T-helper 9 cell (primary cell): ENCODE results near the gene MDM2.
"Not testable (repeated sequence)": the region's sequence is repeated elsewhere in the genome, so short reads cannot be mapped to it uniquely, and the experiment has no call there.

Experiments
- DNase-seq: peaks from one replicate; pipeline ENCODE4 v3.0.0-alpha.2; 2020

The MDM2 gene

DNA sequence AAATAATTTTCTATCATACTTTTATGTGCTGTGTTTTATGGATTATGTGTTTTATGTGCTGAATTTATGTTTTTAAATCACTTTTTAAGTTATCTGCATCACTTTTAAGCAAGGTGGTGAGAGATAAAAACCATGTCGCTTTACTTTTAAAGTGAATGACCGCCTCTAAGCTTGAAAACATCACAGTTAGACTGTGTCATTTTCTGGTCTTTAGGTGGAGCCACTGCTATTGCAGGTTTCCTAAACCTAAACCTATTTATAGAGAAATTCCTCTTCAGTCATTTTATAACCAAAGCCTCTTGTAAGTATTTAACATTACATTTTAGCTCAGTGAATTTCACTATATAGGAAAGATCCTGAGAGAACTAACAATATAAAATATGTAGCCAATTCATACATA is 21.0 kb upstream of the MDM2 start:
- no peak for DNase-seq

DNA sequence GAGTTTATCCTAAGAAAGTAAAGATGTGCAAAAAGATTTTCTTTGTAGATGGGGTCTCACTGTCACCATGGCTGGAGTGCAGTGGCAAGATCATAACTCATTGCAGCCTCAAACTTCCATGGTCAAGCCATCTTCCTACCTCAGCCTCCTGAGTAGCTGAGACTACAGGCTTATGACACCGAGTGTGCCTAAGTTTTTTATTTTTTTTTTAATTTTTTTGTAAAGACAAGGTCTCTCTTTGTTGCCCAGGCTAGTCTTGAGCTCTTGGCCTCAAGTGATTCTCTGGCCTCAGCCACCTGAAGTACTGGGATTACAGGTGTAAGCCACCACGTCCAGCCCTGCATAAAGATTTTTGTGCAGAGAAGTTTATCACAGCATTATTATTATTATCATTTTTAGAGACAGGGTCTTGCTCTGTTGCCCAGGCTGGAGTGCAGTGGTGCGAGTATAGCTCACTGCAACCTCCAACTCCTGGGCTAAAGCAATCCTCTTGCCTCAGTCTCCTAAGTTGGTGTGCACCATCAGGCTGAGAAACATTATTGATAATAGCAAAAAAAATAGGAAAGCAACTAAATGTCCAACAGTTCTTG is 19.3 kb upstream of the MDM2 start:
- no peak for DNase-seq

DNA sequence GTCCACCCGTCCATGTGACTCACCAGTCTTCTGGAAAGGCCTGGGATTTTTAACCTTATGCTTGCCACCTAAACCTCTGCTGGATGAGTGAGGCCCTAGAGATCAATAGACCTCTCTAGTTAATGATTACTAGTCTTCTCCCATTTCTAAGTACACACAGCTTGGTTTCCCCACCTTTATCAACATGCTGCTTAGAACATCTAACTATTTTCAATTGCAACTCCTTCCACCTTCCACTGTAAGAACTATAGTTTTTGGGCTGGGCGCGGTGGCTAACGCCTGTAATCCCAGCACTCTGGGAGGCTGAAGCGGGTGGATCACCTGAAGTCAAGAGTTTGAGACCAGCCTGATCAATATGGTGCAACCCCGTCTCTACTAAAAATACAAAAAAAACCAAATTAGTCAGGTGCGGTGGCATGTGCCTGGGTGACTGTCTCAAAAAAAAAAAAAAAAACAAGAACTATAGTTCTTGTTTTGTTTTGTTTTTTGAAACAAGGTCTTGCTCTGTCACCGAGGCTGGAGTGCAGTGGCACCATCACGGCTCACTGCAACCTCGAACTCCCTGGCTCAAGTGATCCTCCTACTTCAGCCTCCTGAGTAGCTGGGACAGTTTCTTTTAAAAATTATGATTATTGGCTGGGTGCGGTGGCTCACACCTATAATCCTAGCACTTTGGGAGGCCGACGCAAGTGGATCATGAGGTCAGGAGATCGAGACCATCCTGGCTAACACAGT is 18.7 kb upstream of the MDM2 start:
- DNase-seq, result no peak

DNA sequence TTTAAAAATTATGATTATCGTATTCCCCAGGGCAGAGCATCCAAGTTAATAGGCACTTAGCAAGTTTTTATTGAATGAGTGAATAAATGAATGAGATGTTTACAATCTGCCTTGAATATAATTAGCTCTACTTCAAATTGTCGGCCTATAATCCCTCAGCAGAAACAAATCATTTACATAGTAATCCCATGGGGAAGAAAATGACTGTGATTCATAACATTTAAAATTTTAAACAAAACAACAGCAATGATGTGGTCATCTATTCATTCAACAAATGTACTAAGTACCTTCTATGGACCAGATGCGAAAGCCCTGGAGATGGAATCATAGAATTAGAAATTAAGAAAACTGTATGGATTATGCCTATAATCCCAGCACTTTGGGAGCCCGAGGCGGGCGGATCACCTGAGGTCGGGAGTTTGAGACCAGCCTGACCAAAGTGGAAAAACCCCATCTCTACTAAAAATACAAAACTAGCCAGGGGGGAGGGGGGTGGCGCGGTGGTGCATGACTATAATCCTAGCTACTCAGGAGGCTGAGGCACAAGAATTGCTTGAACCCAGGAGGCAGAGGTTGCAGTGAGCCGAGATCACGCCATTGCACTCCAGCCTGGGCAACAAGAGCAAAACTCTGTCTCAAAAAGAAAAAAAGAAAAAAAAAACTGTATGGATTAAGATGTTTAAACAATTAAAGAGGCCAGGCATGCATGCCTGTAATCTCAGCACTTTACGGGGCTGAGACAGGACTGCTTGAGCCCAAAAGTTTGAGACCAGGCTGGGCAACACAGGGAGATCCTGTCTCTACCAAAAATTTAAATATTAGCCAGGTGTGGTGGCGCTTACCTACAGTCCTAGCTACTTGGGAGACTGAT is 17.7 kb upstream of the MDM2 start:
- DNase-seq, result no peak

DNA sequence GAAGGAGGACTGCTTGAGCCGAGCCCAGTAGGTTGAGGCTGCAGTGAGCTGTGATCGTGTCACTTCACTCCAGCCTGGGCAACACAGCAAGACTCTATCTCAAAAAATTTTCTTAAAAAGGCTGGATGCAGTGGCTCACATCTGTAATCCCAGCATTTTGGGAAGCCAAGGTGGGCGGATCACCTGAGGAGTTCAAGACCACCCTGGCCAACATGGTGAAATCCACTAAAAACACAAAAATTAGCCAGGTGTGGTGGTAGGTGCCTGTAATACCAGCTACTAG is 17.1 kb upstream of the MDM2 start:
- DNase-seq, result no peak

DNA sequence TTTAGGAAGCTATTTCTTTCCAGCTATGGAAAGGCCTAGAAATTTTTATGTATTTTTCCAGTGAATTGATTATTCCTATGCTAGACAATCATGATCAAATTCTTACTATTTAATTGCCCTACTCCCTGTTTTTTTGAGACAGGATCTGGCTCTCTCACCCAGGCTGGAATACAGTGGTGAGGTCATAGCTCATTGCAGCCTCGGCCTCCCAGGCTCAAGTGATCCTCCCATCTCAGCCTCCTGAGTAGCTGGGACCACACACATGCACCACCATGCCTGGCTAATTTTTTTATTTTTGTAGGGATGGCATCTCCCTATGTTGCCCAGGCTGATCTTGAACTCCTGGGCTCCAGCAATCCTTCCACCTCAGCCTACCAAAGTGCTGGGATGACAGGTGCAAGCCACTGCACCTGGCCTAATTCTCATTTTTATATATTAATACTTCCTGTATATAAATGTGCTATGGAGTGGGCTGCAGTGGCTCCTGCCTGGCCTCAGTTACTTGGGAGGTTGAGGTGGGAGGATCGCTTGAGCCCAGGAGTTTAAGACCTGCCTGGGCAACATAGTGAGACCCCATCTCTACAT is 16.0 kb upstream of the MDM2 start:
- DNase-seq, result no peak

DNA sequence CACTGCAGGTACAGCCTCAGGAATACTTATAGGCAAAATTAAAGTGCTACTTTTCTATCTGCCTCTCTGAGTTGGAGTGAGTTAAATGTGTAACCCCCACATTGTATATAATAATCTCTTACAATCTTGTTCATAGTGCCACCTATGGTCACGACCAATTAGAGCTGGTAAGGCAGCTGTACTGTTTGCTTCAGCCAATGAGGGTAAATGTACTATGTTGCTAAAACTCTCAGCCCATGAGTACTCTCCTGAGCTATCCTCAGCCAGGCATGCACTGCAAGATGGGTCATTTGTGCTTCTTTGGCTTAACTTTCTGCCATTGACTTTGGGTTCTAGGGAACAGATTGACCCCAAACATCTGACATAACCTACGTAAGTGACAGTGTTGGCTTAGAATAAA is 15.0 kb upstream of the MDM2 start:
- no peak for DNase-seq

DNA sequence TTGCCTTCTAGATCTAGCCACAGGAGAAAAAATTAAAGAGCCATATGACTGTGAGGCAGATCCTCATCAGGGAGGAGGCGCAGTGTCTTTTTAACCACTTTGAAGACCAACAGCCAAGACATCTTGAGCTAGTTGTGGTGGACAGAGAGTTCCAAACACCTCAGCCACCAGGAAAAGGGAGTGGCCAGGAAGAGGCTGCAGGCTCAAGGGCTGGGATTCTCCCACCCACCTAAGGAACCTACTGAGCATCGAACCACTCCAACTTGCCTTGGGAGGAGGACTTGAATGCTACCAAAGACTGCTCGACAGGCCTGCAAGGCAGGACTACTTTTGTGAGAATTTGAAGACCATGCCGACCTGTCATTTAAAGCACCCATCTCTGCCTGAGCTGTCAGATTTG is 14.5 kb upstream of the MDM2 start:
- DNase-seq, result no peak

DNA sequence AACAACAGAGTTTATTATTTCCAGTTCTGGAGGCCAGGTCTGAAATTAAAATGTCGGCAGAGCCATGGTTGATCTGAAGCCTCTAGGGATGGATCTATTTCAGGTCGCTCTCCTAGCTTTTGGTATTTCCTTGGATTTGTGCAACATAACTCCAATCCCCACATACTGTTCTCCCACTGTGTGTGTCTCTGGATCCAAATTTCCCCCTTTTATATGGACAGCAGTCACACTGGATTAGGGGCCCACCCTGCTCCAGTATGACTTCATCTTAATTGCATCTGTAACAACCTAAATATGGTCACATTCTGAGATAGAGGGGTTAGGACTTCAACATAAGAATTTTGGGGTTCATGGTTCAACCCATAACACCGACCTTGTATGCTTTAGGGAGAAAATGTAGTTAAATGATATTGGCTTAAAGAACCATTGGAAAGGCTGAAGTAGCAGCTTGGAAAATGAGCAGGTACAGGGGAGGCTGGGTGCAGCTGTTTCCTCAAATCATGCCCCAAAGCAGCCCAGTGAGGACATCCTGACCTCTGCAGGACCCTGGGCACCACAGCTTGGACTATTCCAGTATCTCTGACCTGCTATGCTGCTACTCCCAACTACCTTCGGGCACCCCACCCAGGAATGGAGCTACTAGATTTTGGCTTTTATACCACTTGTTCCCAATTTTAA is 13.9 kb upstream of the MDM2 start:
- no peak for DNase-seq

DNA sequence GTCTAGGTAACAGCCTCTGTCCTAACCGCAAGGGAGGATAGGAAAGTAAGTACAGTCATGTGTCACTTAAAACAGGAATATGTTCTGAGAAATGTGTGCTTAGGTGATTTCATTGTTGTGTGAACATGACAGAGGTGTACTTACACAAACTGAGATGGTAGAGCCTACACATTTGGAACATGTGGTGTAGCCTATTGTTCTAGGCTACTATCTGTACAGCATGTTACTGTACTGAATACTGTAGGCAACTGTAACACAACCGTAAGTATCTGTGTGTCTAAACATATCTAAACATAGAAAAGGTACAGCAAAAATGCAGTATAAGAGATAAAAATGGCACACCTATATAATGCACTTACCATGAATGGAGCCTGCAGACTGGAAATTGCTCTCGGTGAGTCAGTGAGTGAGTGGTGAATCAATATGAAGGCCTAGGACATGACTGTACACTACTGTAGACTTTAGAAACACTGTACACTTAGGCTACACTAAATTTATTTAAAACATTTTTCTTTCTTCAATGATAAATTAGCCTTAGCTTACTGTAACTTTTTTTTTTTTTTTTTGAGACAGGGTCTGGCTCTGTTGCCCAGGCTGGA is 13.2 kb upstream of the MDM2 start:
- no peak for DNase-seq

DNA sequence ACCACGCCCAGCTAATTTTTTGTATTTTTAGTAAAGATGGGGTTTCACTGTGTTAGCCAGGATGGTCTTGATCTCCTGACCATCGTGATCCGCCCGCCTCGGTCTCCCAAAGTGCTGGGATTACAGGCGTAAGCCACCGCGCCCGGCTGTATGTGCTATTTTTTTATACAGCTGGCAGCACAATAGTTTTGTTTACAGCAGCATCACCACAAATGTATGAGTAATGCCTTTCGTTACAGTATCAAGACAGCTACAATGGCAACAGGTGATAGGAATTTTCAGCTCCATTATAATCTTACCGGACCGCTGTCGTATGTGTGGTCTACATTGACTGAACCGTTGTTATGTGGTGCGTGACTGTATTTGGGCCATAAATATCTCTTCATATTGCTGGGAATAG is 11.6 kb upstream of the MDM2 start:
- no peak for DNase-seq

DNA sequence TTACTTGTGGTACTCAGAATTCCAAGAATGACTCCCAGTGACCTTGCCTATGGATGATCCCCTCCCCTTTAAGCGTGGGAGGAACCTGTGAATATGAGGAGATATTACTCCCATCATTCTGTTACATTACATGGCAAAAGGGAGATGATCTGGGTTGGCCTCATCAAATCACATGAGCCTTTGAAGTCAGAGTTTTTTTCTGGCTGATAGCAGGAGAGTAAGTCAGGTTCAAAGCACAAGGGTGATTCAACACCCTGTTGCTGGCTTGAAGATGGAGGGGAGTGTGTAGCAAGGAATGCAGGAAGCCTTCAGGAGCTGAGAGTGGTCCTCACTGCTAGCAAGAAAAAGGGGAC is 9.1 kb upstream of the MDM2 start:
- no peak for DNase-seq

DNA sequence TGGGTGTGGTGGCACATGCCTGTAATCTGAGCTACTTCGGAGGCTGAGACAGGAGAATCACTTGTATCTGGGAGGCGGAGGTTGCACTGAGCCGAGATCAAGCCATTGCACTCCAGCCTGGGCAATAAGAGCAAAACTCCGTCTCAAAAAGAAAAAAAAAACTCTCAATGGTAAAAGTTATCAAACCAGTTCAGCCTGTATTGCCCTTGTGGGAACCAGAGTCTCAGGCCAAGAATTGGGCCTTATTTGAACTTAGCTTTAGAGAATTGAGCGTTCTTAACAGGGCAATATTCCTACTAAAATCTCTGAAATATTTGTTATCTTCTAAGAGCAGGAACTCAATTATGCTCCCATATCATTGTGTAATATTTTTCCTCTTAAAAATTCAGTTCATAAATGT is 7.7 kb upstream of the MDM2 start:
- no peak for DNase-seq

DNA sequence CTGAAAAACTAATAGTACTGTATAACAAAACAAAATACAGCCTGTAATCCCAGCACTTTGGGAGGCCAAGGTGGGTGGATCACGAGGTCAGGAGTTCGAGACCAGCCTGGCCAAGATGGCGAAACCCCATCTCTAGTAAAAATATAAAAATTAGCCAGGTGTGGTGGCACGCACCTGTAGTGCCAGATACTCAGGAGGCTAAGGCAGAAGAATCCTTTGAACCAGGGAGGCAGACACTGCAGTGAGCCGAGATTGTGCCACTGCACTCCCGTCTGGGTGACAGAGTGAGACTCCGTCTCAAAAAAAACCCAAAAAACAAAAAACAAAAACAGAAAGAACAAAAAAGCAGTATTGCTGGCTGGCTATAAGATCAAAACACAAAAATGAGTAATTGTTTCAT is 6.9 kb upstream of the MDM2 start:
- not testable (repeated sequence) for DNase-seq

DNA sequence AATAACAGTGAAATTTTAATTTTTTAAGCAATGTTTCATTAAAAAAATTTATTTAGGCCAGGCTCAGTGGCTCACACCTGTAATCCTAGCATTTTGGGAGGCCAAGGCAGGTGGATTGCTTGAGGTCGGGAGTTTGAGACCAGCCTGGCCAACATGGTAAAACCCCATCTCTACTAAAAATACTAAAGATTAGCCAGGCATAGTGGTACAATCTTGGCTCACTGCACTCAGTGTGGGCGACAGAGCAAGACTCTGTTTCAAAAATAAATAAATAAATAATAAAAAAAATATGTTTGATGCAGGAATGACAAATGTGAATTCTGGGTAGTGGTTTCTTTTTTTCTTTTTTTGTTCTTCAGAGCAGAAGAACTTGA is 5.6 kb upstream of the MDM2 start:
- not testable (repeated sequence) for DNase-seq

DNA sequence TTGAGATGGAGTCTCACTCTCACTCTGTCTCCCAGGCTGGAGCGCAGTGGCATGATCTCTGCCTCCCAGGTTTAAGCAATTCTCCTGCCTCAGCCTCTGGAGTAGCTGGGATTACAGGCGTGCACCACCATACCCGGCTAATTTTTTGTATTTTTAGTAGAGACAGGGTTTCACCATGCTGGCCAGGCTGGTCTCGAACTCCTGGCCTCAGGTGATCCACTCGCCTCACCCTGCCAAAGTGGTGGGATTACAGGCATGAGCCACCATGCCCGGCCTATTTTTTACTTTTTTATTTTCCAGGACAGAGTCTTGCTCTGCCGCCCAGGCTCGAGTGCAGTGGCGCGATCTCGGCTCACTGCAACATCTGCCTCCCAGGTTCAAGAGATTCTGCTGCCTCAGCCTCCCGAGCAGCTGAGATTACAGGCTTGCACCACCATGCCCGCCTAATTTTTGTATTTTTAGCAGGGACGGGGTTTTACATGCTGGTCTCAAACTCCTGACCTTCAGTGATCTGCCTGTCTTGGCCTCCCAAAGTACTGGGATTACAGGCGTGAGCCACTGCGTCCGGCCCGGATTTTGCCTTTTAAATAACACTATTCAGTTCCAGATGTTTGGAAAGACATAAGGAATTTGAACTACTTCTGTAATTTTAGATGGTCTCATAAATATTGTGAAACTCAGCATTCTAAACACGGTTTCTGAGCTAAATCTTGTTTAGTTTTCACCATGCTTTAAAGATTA is 4.9 kb upstream of the MDM2 start:
- not testable (repeated sequence) for DNase-seq

DNA sequence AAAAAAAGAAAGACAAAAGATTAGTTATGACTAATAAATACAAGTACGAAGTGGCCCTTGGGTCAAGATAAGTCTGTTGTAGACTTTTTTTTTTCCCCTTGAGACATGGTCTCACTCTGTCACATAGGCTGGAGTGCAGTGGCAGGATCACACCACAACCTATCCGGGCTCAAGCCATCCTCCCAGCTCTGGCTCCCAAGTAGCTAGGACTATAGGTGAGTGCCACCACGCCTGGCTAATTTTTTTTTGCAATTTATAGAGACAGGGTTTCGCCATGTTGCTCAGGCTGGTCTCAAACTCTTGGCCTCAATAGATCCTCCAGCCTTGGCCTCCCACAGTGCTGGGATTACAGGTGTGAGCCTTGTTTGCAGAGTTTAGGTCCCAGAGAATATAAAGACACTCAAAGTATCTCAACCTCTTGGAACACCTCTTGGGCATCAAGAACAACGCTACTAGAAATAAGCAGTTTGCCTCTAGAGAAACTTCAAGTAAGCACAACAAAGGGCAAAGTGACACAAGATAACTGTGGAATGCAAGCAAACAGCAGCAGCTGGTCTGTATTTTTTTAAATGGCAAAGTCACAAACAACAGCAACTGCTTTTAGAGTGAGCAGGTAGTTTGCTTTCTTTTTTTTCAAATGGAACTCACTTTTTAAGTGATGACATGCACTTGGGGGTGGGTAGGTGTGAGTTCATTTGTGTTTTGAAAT is 3.9 kb upstream of the MDM2 start:
- DNase-seq, result no peak

DNA sequence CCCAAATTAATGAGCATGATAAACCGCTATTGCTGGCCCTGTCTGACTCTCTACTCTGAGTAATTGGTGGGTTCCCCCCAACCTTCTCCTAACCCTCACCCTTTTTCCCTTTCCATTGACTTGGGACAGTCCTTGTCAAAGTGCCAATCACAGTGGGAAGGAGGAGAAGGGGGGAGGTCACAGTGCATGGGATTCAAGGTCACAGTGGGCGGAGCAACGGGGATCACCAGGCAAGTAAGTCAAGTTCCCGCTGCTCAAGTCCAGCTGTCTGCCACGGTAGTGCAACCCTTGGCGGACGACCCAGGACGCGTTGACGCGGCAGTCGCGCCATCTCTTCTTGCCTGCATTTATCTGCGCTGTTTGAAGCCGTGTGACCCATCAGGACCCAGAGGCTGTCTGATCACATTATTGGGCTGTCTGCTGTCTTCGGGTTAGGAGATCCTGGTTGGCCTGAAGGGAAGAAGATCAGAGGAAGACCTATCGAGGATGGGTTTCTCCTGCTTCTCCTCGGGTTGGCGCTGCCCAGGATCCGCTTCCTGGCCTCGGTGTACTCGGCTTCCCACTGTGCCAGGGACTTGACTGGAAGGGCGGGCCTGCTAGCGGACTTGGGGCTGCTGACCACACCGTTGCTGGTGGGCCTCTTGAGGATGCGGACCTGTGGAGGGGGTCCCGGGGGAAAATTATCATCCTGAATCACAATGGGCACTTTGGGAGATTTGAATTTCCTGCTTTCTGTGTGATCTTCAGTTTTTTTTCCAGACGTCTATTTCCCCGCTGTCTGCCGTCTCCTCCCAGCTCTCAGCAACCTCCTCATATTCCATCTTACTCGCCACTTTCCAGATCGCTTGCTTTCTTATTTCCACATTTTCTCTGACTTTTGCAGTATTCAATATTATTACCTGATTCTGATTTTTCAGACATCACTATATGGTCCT is 3.1 kb upstream of the MDM2 start:
- no peak for DNase-seq

DNA sequence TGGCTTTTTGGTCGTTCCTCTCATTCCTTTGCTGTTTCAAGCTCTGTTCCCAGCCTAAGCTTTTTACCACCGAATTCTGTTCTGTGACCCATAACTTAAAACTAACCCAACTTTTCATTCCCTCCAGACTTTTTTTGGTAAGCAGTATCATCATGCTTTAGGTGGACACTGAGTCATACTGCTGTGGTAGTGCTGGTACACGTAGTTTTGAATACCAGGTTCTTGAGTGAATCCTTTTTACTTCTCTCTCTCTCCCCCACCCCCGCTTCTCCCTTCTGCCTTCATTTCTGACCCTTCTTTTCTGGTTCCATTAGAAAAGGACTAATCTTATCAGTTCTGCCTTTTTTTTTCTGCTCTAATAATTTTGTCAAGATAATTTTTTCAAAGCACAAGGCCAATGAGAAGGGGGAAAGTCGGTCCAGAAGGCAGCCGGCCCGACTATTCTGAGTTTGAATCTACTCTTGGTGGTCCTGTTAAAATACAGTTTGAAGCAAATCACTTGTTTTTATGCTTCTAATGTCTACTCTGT is 2.3 kb upstream of the MDM2 start:
- DNase-seq, result no peak
